HepG2 (cell line): ENCODE measurements around the gene KRTAP5-2. TPM values are rescaled to one million over a fixed set of nuclear protein-coding genes. Genes with fewer than 3 reads are reported as not detected.
A peak's percentile ranks its signal among the peaks of the same experiment; 100 is the strongest.

Experiments used
- ATAC-seq: fragments of 200-7000 bp; cut with Tn5 transposase; 3 replicates; pipeline ENCODE4 v1.9.1; 2020; ENCODE audit warnings: mild to moderate bottlenecking, moderate library complexity
- BruUV-seq: library from RNA; stranded (reverse); fragments of 400-500 nt; replicated peaks from 2 replicates; lab custom pipeline; 2021; lab: Mats Ljungman, UMichigan
- CTCF ChIA-PET: fragments of 300-600 bp; formaldehyde crosslinking; extraction: SDS; loops from one replicate; lab custom pipeline; 2021; ENCODE audit warnings: low total read pairs, inconsistent platforms, low intra/inter-chr PET ratio; lab: Yijun Ruan, JAX
- POLR2A ChIA-PET: fragments of 350-600 bp; sonication (Branson Sonifier 250); formaldehyde crosslinking; loops from one replicate; lab custom pipeline; 2020; ENCODE audit warnings: antibody characterized with exemption, inconsistent platforms; lab: Yijun Ruan, JAX
- DNase-seq: peaks from one replicate; pipeline ENCODE4 v3.0.0-alpha.2; 2015; ENCODE audit warnings: low spot score
- FAIRE-seq: peaks from 3 replicates; lab custom pipeline; 2011; peaks lifted over from hg19 to GRCh38; lab: Jason Lieb, UNC
- H2AFZ ChIP-seq: one replicate; pipeline ENCODE4 v1.6.1; 2011; ENCODE audit warnings: low read length, inconsistent platforms
- H3K27ac ChIP-seq: fragments of 300-600 bp; 3 replicates; pipeline ENCODE4 v1.8.0; 2011; ENCODE audit warnings: mixed run types, mild to moderate bottlenecking, mixed read lengths, low read length, inconsistent platforms; ENCODE audit not compliant: insufficient read depth; ENCODE audit errors: extremely low read length
- H3K27me3 ChIP-seq, 2 experiments: fragments of 200-600 bp in 1 of 2; 2 replicates in 1 of 2; 3 replicates in 1 of 2; pipeline versions ENCODE4 v1.6.0 to v1.8.0; 2011; ENCODE audit warnings: low read length in 2 of 2, mild to moderate bottlenecking in 2 of 2, moderate library complexity in 2 of 2, inconsistent platforms in 1 of 2; ENCODE audit not compliant: insufficient read depth in 2 of 2, control insufficient read depth in 1 of 2
- H3K36me3 ChIP-seq, 2 experiments: fragments of 200-600 bp in 1 of 2; replicated peaks in 1 of 2; 2 replicates in 1 of 2; 3 replicates in 1 of 2; pipeline versions ENCODE4 v1.5.1 to v1.8.0; 2011; ENCODE audit warnings: low read length in 2 of 2, inconsistent platforms in 1 of 2; ENCODE audit not compliant: insufficient read depth in 2 of 2, control insufficient read depth in 1 of 2
- H3K4me1 ChIP-seq: 2 replicates; pipeline ENCODE4 v1.5.1; 2012; ENCODE audit warnings: low read length, inconsistent platforms; ENCODE audit not compliant: insufficient read depth
- H3K4me2 ChIP-seq: 2 replicates; pipeline ENCODE4 v1.6.0; 2011; ENCODE audit warnings: low read depth, low read length, inconsistent platforms
- H3K4me3 ChIP-seq, 3 experiments: fragments of 200-600 bp in 1 of 3; sonication (generic), shearing (Covaris generic) in 1 of 3; replicated peaks in 1 of 3; 2 replicates each; pipeline ENCODE4 v1.5.1; 2011 to 2016; ENCODE audit warnings: low read length in 3 of 3, inconsistent platforms in 2 of 3, low read depth in 2 of 3, mild to moderate bottlenecking in 2 of 3, control low read depth in 1 of 3, mixed read lengths in 1 of 3; ENCODE audit not compliant: insufficient read depth in 1 of 3
- H3K79me2 ChIP-seq: one replicate; pipeline ENCODE4 v1.6.1; 2011; ENCODE audit warnings: low read length, inconsistent platforms; ENCODE audit not compliant: insufficient read depth
- H3K9ac ChIP-seq: 2 replicates; pipeline ENCODE4 v1.6.0; 2011; ENCODE audit warnings: mild to moderate bottlenecking, low read depth, low read length, inconsistent platforms; ENCODE audit not compliant: insufficient read depth
- H3K9me3 ChIP-seq: 2 replicates; pipeline ENCODE4 v1.5.1; 2012; ENCODE audit warnings: mild to moderate bottlenecking, low read length
- H4K20me1 ChIP-seq: 2 replicates; pipeline ENCODE4 v1.6.0; 2011; ENCODE audit warnings: inconsistent platforms, mild to moderate bottlenecking, low read length, moderate library complexity; ENCODE audit not compliant: insufficient read depth
- RNF219 ChIP-seq: sonication (generic); formaldehyde crosslinking; IDR thresholded peaks from 2 replicates; pipeline ENCODE4 v1.5.0; 2020; ENCODE audit warnings: mild to moderate bottlenecking, missing genetic modification reagents
- UBTF ChIP-seq: sonication (generic); formaldehyde crosslinking; IDR thresholded peaks from 2 replicates; pipeline ENCODE4 v1.4.0; 2020; ENCODE audit warnings: mild to moderate bottlenecking, missing genetic modification reagents
- ZBED4 ChIP-seq: sonication (generic); formaldehyde crosslinking; IDR thresholded peaks from 2 replicates; pipeline ENCODE4 v1.4.0; 2020; ENCODE audit warnings: missing genetic modification reagents, borderline replicate concordance
- ZNF329 ChIP-seq: sonication (generic); formaldehyde crosslinking; IDR thresholded peaks from 2 replicates; pipeline ENCODE4 v1.9.0; 2021; ENCODE audit warnings: low read depth, mild to moderate bottlenecking, missing genetic modification reagents
- ZNF382 ChIP-seq: sonication (generic); formaldehyde crosslinking; IDR thresholded peaks from 2 replicates; pipeline ENCODE4 v1.5.0; 2020; ENCODE audit warnings: missing genetic modification reagents, mild to moderate bottlenecking, borderline replicate concordance
- WGBS: methylation state at CpG from one replicate; pipeline ENCODE4 v1.1.6; 2017; ENCODE audit warnings: low lambda C conversion rate; 5-methylcytosine and 5-hydroxymethylcytosine counted together
- in situ Hi-C: cut with HindIII; loops from 2 replicates; pipeline ENCODE4 v1.10.0; 2017; ENCODE audit warnings: low pct_unique_long_range_greater_than_20kb; ENCODE audit not compliant: extremely low pct_ligation_motif_present
- intact Hi-C: fragments of 100-400 bp; cut with micrococcal nuclease; formaldehyde crosslinking; loops from one replicate; pipeline ENCODE4 v1.10.0; 2022; ENCODE audit not compliant: unreplicated experiment
- polyA plus RNA-seq, 8 experiments: library from polyadenylated mRNA; depleted of rRNA in 3 of 8; stranded (reverse) in 7 of 8; unstranded in 1 of 8; fragments of >200 nt; fragmentation: Illumina TruSeq in 4 of 8; extraction: Trizol in 4 of 8; gene quantifications; 2 replicates each; pipeline versions ENCODE4 v1.2.1 to v1.2.3, GENCODE V29; 2011 to 2016; ENCODE audit warnings: low read depth in 4 of 8, missing spikeins in 1 of 8, mixed read lengths in 1 of 8; ENCODE audit not compliant: insufficient read depth in 1 of 8
- total RNA-seq, 5 experiments: library from RNA; depleted of rRNA; stranded (reverse); fragments of >200 nt; fragmentation: Illumina TruSeq; extraction: Trizol; gene quantifications; 2 replicates each; pipeline ENCODE4 v1.2.3, GENCODE V29; 2016; ENCODE audit warnings: low read depth in 1 of 5
- TF ChIP-seq, protein P1 (sequence below): sonication (generic); formaldehyde crosslinking; IDR thresholded peaks from 2 replicates; pipeline ENCODE4 v1.5.0; 2020; ENCODE audit warnings: missing genetic modification reagents
- TF ChIP-seq, protein P2 (sequence below): sonication (generic); formaldehyde crosslinking; IDR thresholded peaks from 2 replicates; pipeline ENCODE4 v1.5.0; 2020; ENCODE audit warnings: mild to moderate bottlenecking, missing genetic modification reagents, borderline replicate concordance

The KRTAP5-2 gene
- total and polyA plus RNA-seq, 2 of the 13 experiments (the other 11 are each of a cell fraction or from before 2014, with no cell fraction given), result not detected

DNA sequence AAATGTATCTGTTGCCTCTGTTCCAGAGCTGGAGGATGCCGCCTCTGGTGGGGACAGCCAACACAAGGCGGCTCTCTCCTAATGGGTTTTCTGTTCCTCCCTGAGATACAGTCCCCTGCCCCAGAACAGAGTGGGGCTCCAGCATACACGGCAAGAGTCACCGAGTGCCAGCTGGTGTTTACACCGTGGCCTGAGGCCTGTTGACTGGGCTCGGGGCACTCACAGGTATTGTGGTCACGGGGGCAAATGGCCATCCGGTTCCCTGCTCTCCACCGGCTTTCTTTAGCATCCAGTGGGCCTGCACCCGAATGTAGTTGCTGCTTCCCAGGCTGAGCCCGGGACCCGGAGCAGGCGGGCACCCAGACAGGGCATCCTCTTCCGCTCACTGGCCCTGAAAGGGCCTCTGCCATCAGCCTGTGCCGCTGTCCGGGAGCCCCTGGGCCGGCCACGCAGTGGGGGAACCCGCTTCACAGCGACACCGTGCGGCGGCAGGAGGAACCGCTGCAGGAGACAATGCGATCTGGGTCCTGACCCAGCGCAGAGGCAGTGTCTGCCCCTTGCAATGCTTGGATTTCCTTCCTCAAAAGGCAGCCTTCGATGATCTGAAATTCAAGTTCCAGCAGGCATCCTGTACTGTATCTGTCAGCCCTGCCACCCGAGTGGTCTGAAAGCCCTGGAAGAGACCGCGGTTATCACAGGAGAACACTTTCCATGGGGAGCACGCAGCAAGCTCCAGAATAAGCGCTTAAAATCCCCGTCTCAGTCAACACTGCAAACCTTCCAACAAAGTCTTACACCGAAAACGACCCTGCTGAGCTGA is 30.6 kb upstream of the KRTAP5-2 start:
- Histone ChIP-seq H2AFZ (no peak overlapping the region), H3K27me3 (peaks cover 15 to 77% of the 10 kb centered on the region in 2 experiments), H3K9me3 (no peaks in the 10 kb centered on the region), H3K79me2 (no peaks in the 10 kb centered on the region), H3K4me1 (no peaks in the 10 kb centered on the region), H3K36me3 (no peaks in the 10 kb centered on the region), H3K27ac (no peak overlapping the region), H3K4me2 (no peak overlapping the region), H3K9ac (no peak overlapping the region), H4K20me1 (no peaks in the 10 kb centered on the region), H3K4me3 (no peak overlapping the region)
- intact Hi-C loops, result loop anchor here (5.0 kb wide), 1 partner anchor 81 kb away; no protein-coding TSS in a partner anchor
- POLR2A ChIA-PET, result no interaction called here
- DNase-seq, result peak; percentile 21
- CTCF ChIA-PET, result interaction anchor here (1.3 to 2.6 kb wide), 3 partner anchors 33 to 528 kb away, joined by 3 to 13 read pairs (median 6); no protein-coding TSS in a partner anchor
- no peak for FAIRE-seq
- peak; percentile 95 for ATAC-seq
- 6% methylated on average over 11 of the region's 35 CpGs for WGBS
- BruUV-seq, result no TSS peak
- in situ Hi-C loops, result no loop called here
- TF ChIP-seq UBTF (peak; percentile 44; the same call in 1 of the 2 replicates), ZBED4 (CRISPR knock-in tag) (peak; percentile 74; the same call in 1 of the 2 replicates), ZNF329 (no peak), RNF219 (no peak), ZNF382 (CRISPR knock-in tag) (no peak)
- TF ChIP-seq, protein P1, sequence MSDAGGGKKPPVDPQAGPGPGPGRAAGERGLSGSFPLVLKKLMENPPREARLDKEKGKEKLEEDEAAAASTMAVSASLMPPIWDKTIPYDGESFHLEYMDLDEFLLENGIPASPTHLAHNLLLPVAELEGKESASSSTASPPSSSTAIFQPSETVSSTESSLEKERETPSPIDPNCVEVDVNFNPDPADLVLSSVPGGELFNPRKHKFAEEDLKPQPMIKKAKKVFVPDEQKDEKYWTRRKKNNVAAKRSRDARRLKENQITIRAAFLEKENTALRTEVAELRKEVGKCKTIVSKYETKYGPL (CRISPR knock-in tag), result no peak
- TF ChIP-seq, protein P2, sequence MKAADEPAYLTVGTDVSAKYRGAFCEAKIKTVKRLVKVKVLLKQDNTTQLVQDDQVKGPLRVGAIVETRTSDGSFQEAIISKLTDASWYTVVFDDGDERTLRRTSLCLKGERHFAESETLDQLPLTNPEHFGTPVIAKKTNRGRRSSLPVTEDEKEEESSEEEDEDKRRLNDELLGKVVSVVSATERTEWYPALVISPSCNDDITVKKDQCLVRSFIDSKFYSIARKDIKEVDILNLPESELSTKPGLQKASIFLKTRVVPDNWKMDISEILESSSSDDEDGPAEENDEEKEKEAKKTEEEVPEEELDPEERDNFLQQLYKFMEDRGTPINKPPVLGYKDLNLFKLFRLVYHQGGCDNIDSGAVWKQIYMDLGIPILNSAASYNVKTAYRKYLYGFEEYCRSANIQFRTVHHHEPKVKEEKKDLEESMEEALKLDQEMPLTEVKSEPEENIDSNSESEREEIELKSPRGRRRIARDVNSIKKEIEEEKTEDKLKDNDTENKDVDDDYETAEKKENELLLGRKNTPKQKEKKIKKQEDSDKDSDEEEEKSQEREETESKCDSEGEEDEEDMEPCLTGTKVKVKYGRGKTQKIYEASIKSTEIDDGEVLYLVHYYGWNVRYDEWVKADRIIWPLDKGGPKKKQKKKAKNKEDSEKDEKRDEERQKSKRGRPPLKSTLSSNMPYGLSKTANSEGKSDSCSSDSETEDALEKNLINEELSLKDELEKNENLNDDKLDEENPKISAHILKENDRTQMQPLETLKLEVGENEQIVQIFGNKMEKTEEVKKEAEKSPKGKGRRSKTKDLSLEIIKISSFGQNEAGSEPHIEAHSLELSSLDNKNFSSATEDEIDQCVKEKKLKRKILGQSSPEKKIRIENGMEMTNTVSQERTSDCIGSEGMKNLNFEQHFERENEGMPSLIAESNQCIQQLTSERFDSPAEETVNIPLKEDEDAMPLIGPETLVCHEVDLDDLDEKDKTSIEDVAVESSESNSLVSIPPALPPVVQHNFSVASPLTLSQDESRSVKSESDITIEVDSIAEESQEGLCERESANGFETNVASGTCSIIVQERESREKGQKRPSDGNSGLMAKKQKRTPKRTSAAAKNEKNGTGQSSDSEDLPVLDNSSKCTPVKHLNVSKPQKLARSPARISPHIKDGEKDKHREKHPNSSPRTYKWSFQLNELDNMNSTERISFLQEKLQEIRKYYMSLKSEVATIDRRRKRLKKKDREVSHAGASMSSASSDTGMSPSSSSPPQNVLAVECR, result no peak
